GM12892 (cell line): Measurements from ENCODE around the gene SV2B.

ENCODE experiments used
- POLR2A ChIP-seq: IDR thresholded peaks from 2 replicates; pipeline ENCODE4 v1.6.1; 2011; ENCODE audit warnings: low read depth, low read length, control low read depth
- POLR2AphosphoS5 ChIP-seq: IDR thresholded peaks from 2 replicates; pipeline ENCODE4 v1.6.1; 2011; ENCODE audit warnings: low read depth, low read length, control low read depth
- TAF1 ChIP-seq: IDR thresholded peaks from 2 replicates; pipeline ENCODE4 v1.6.1; 2011; ENCODE audit warnings: low read depth, mild to moderate bottlenecking, control low read depth, low read length, borderline replicate concordance

DNA sequence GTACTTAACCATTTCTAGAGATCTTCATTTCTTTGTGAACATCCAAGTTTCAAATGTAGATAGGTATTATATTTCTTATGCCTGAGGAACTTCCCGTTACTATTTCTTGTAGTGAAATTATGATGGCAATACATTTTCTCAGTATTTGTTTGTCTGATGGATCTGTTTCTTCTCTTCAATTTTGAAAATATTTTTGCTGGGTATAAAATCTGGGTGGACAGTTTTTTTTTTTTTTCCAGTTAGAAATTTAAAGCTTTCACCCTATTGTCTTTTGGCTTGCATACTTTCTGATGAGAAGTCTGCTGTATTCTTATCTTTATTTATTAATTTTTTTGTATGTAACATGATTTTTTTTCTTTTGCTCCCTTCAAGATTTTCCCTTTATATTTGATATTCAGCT lies 175.8 kb downstream of the SV2B start:
- TF ChIP-seq POLR2AphosphoS5 (no peak), TAF1 (no peak), POLR2A (no peak)
